MM.1S (cell line): Measurements from ENCODE around the gene UBE2J2.

Source experiments
- CTCF ChIP-seq: fragments of 300-600 bp; sonication (generic); IDR thresholded peaks from 2 replicates; pipeline ENCODE4 v1.5.1; 2016; ENCODE audit warnings: antibody characterized with exemption, low read length, mixed read lengths
- EZH2 ChIP-seq: fragments of 300-600 bp; sonication (generic); optimal IDR thresholded peaks from 2 replicates; pipeline ENCODE3; 2017; ENCODE audit warnings: low read depth, mild to moderate bottlenecking, antibody characterized with exemption, low read length, mixed read lengths
- EZH2phosphoT487 ChIP-seq: fragments of 300-600 bp; sonication (generic); IDR thresholded peaks from 2 replicates; pipeline ENCODE4 v1.6.1; 2018; ENCODE audit warnings: antibody characterized with exemption, low read length

GRCh38 chr1:1273209-1273511, 494 bp downstream of the UBE2J2 start:
- TF ChIP-seq CTCF: no peak
- no peak for TF ChIP-seq EZH2
- no peak for TF ChIP-seq EZH2phosphoT487
